ENCODE data around the gene KIAA1143.

The KIAA1143 gene

DNA sequence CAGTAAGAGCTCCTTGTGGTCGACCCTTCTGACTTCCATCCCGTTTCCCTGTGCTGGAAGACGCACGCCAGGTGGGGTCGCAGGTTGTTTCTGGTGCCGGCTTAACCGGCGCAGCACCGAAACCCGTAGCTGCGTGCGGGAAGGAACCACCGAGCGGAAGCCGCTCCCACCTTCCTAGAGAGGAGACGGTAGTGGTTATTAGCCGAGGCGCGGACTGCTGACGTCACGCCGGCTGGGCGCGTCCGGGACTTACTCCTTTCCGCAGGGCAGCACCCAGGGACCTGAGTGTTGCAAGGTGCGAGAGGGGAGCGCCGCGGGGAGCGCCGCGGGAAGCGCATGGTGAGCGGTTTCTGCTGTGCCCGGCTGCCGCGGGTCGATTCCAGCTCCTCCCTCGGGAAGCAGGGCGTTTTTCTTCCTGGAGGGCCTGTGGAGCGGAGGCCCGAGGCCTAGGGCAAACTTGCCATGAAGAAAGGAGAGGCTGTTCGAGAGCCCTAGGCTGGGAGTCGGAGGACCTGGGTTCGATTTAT lies 32.0 kb downstream of the KIAA1143 start, which contains the start of gene ZNF501:
Gene ZNF501 (plus strand): TSS at position 252 of the 527 bp plus-strand sequence. CDS start 4,787 bp downstream, outside the sequence.
- TF ChIP-seq ZBTB7A (IDR thresholded peaks at IDR 0.05; ENCODE audit: low read depth) (no peak), YY1 (IDR thresholded peaks at IDR 0.05; ENCODE audit: low read depth) (no peak), EP300 (IDR thresholded peaks at IDR 0.05; ENCODE audit: borderline replicate concordance) (no peak), EGR1 (IDR thresholded peaks at IDR 0.05) (no peak), TEAD4 (IDR thresholded peaks at IDR 0.05) (no peak), CREB1 (IDR thresholded peaks at IDR 0.05; ENCODE audit: low read depth) (peak; percentile 82), TCF12 (IDR thresholded peaks at IDR 0.05; ENCODE audit: low read depth) (peak; percentile 22; the same call in 1 of the 2 replicates), USF1 (IDR thresholded peaks at IDR 0.05) (no peak), REST (IDR thresholded peaks at IDR 0.05; ENCODE audit: low read depth) (no peak), TAF1 (IDR thresholded peaks at IDR 0.05; ENCODE audit: low read depth) (no peak), NFIC (IDR thresholded peaks at IDR 0.05) (no peak), FOXM1 (IDR thresholded peaks at IDR 0.05; ENCODE audit: borderline replicate concordance, low read depth) (no peak), CEBPB (IDR thresholded peaks at IDR 0.05) (no peak), RAD21 (IDR thresholded peaks at IDR 0.05; ENCODE audit: low read depth) (no peak)
- TF ChIP-seq, protein P1, sequence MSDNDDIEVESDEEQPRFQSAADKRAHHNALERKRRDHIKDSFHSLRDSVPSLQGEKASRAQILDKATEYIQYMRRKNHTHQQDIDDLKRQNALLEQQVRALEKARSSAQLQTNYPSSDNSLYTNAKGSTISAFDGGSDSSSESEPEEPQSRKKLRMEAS (IDR thresholded peaks at IDR 0.05) = peak; percentile 78

GRCh38 chr3:44722103-44722401 lies 39.4 kb downstream of the KIAA1143 start:
- no peak for TF ChIP-seq NFIC (IDR thresholded peaks at IDR 0.05)
- no peak for TF ChIP-seq EP300 (IDR thresholded peaks at IDR 0.05; ENCODE audit: borderline replicate concordance)
- TF ChIP-seq USF1 (IDR thresholded peaks at IDR 0.05) = no peak
- no peak for TF ChIP-seq RAD21 (IDR thresholded peaks at IDR 0.05; ENCODE audit: low read depth)
- TF ChIP-seq YY1 (IDR thresholded peaks at IDR 0.05; ENCODE audit: low read depth) = no peak
- no peak for TF ChIP-seq ZBTB7A (IDR thresholded peaks at IDR 0.05; ENCODE audit: low read depth)
- no peak for TF ChIP-seq TCF12 (IDR thresholded peaks at IDR 0.05; ENCODE audit: low read depth)
- no peak for TF ChIP-seq FOXM1 (IDR thresholded peaks at IDR 0.05; ENCODE audit: borderline replicate concordance, low read depth)
- no peak for TF ChIP-seq TAF1 (IDR thresholded peaks at IDR 0.05; ENCODE audit: low read depth)
- TF ChIP-seq, protein P1 (IDR thresholded peaks at IDR 0.05) = no peak
- no peak for TF ChIP-seq EGR1 (IDR thresholded peaks at IDR 0.05)
- no peak for TF ChIP-seq CREB1 (IDR thresholded peaks at IDR 0.05; ENCODE audit: low read depth)
- TF ChIP-seq REST (IDR thresholded peaks at IDR 0.05; ENCODE audit: low read depth) = no peak
- no peak for TF ChIP-seq CEBPB (IDR thresholded peaks at IDR 0.05)
- no peak for TF ChIP-seq TEAD4 (IDR thresholded peaks at IDR 0.05)

DNA sequence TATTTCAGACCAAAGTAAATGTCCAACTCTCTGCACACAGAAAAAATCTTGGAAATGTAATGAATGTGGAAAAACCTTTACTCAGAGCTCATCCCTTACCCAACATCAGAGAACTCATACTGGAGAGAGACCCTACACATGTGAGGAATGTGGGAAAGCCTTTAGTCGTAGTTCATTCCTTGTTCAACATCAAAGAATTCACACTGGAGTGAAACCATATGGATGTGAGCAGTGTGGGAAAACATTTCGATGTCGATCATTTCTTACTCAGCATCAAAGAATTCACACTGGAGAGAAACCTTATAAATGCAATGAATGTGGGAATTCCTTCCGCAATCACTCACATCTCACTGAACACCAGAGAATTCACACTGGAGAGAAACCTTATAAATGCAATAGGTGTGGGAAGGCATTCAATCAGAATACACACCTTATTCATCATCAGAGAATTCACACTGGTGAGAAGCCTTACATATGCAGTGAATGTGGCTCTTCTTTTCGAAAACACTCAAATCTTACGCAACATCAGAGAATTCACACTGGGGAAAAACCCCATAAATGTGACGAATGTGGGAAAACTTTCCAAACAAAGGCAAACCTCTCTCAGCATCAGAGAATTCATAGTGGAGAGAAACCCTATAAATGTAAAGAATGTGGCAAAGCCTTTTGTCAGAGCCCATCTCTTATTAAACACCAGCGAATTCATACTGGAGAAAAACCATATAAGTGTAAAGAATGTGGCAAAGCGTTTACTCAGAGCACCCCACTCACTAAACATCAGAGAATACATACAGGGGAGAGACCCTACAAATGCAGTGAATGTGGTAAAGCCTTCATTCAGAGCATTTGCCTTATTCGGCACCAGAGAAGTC lies 40.0 kb downstream of the KIAA1143 start:
- no peak for TF ChIP-seq CEBPB (IDR thresholded peaks at IDR 0.05)
- no peak for TF ChIP-seq TEAD4 (IDR thresholded peaks at IDR 0.05)
- no peak for TF ChIP-seq ZBTB7A (IDR thresholded peaks at IDR 0.05; ENCODE audit: low read depth)
- TF ChIP-seq REST (IDR thresholded peaks at IDR 0.05; ENCODE audit: low read depth) = no peak
- TF ChIP-seq CREB1 (IDR thresholded peaks at IDR 0.05; ENCODE audit: low read depth) = no peak
- no peak for TF ChIP-seq TCF12 (IDR thresholded peaks at IDR 0.05; ENCODE audit: low read depth)
- no peak for TF ChIP-seq EGR1 (IDR thresholded peaks at IDR 0.05)
- TF ChIP-seq USF1 (IDR thresholded peaks at IDR 0.05) = no peak
- TF ChIP-seq, protein P1 (IDR thresholded peaks at IDR 0.05) = no peak
- TF ChIP-seq TAF1 (IDR thresholded peaks at IDR 0.05; ENCODE audit: low read depth) = no peak
- no peak for TF ChIP-seq RAD21 (IDR thresholded peaks at IDR 0.05; ENCODE audit: low read depth)
- no peak for TF ChIP-seq YY1 (IDR thresholded peaks at IDR 0.05; ENCODE audit: low read depth)
- TF ChIP-seq FOXM1 (IDR thresholded peaks at IDR 0.05; ENCODE audit: borderline replicate concordance, low read depth) = no peak
- TF ChIP-seq NFIC (IDR thresholded peaks at IDR 0.05) = no peak
- no peak for TF ChIP-seq EP300 (IDR thresholded peaks at IDR 0.05; ENCODE audit: borderline replicate concordance)
